ENCODE data around the gene FOS. TPM values are rescaled to one million over a fixed set of nuclear protein-coding genes. Genes with fewer than 3 reads are reported as not detected.

Gene FOS
- total and polyA plus RNA-seq, 2 of the 13 experiments (the other 11 are each of a cell fraction or from before 2014, with no cell fraction given), result 15.9 to 24.2 TPM

- Histone ChIP-seq H2AFZ (ENCODE audit: low read length) (no peak overlapping the region), H3K79me2 (ENCODE audit: insufficient read depth, low read length) (no peaks in the 10 kb centered on the region), H3K9me3 (ENCODE audit: low read length) (no peaks in the 10 kb centered on the region), H3K4me2 (ENCODE audit: low read depth, low read length) (no peak overlapping the region), H3K9ac (ENCODE audit: insufficient read depth, low read depth, low read length) (no peak overlapping the region), H3K27me3 (ENCODE audit: control insufficient read depth in 1 of 2, insufficient read depth in 2 of 2, low read length in 2 of 2) (peaks cover 0 to 25% of the 10 kb centered on the region in 2 experiments; a peak in 3 of 5 replicates), H4K20me1 (ENCODE audit: insufficient read depth, low read length) (no peaks in the 10 kb centered on the region), H3K36me3 (replicated peaks in 1 of 2; ENCODE audit: control insufficient read depth in 1 of 2, insufficient read depth in 2 of 2, low read length in 2 of 2) (no peaks in the 10 kb centered on the region), H3K4me3 (replicated peaks in 1 of 3; ENCODE audit: insufficient read depth in 1 of 3, low read depth in 2 of 3, low read length in 3 of 3) (no peak overlapping the region), H3K27ac (ENCODE audit: extremely low read length, insufficient read depth, low read length) (no peak overlapping the region), H3K4me1 (ENCODE audit: insufficient read depth, low read length) (peaks cover 16% of the 10 kb centered on the region)
- BruUV-seq (replicated peaks), result no TSS peak
- no peak for FAIRE-seq
- in situ Hi-C loops (cut with HindIII; ENCODE audit: extremely low pct_ligation_motif_present, low pct_unique_long_range_greater_than_20kb), result no loop called here
- POLR2A ChIA-PET, result no interaction called here
- intact Hi-C loops (cut with micrococcal nuclease; ENCODE audit: unreplicated experiment), result no loop called here
- WGBS (ENCODE audit: low lambda C conversion rate), result 54% methylated on average over 12 of the region's 12 CpGs
- CTCF ChIA-PET (ENCODE audit: low intra/inter-chr PET ratio, low total read pairs), result no interaction called here
- TF ChIP-seq ESRRA (CRISPR knock-in tag; IDR thresholded peaks at IDR 0.05; ENCODE audit: low read depth) (no peak), SATB2 (CRISPR knock-in tag; IDR thresholded peaks at IDR 0.05) (no peak), TFE3 (CRISPR knock-in tag; IDR thresholded peaks at IDR 0.05) (no peak), THAP11 (CRISPR knock-in tag; IDR thresholded peaks at IDR 0.05) (no peak), CREM (IDR thresholded peaks at IDR 0.05) (no peak), CREM (CRISPR knock-in tag; IDR thresholded peaks at IDR 0.05) (no peak), ZBTB46 (CRISPR knock-in tag; IDR thresholded peaks at IDR 0.05; ENCODE audit: borderline replicate concordance) (no peak), ZFP82 (CRISPR knock-in tag; IDR thresholded peaks at IDR 0.05; ENCODE audit: borderline replicate concordance) (no peak), ZKSCAN8 (CRISPR knock-in tag; IDR thresholded peaks at IDR 0.05; ENCODE audit: borderline replicate concordance) (no peak), CREB1 (IDR thresholded peaks at IDR 0.05) (no peak), CREB1 (CRISPR knock-in tag; IDR thresholded peaks at IDR 0.05) (no peak), ZBTB4 (CRISPR knock-in tag; IDR thresholded peaks at IDR 0.05; ENCODE audit: borderline replicate concordance) (no peak), KDM5A (IDR thresholded peaks at IDR 0.05; ENCODE audit: borderline replicate concordance, low read length) (no peak), ZNF563 (CRISPR knock-in tag; IDR thresholded peaks at IDR 0.05) (no peak), MIER2 (CRISPR knock-in tag; IDR thresholded peaks at IDR 0.05) (no peak), NFIC (IDR thresholded peaks at IDR 0.05; ENCODE audit: low read length) (no peak), TRIM24 (CRISPR knock-in tag; IDR thresholded peaks at IDR 0.05) (no peak)
- DNase-seq (ENCODE audit: low spot score), result no peak
- ATAC-seq, result no peak
Observed at GRCh38 chr14:75242546-75243273, 35.9 kb upstream of the FOS start.
